Measurements from ENCODE around the gene TAS2R41.
"Not testable (repeated sequence)": the region's sequence is repeated elsewhere in the genome, so short reads cannot be mapped to it uniquely, and the experiment has no call there.

TAS2R41 gene

GRCh38 chr7:143458263-143458662 lies 19.4 kb upstream of the TAS2R41 start:
- no peak for DNase-seq

- no peak for DNase-seq
Measured at GRCh38 chr7:143458681-143459080, 19.0 kb upstream of the TAS2R41 start.

- DNase-seq, result no peak
Measured at GRCh38 chr7:143459359-143459758, 18.3 kb upstream of the TAS2R41 start.

- DNase-seq, result no peak
Measured at GRCh38 chr7:143460271-143460979, 17.2 kb upstream of the TAS2R41 start.

GRCh38 chr7:143462045-143462444 lies 15.6 kb upstream of the TAS2R41 start:
- no peak for DNase-seq

GRCh38 chr7:143463556-143463955 lies 14.1 kb upstream of the TAS2R41 start:
- no peak for DNase-seq

- no peak for DNase-seq
Measured at GRCh38 chr7:143463957-143464356, 13.7 kb upstream of the TAS2R41 start.

- no peak for DNase-seq
Measured at GRCh38 chr7:143467724-143468123, 9.9 kb upstream of the TAS2R41 start.

- DNase-seq, result not testable (repeated sequence)
Measured at GRCh38 chr7:143472071-143472689, 5.5 kb upstream of the TAS2R41 start.

GRCh38 chr7:143479055-143479766 lies 1.5 kb downstream of the TAS2R41 start:
- DNase-seq, result no peak

GRCh38 chr7:143480501-143480900 lies 2.8 kb downstream of the TAS2R41 start:
- no peak for DNase-seq

- DNase-seq, result no peak
Measured at GRCh38 chr7:143484119-143484518, 6.4 kb downstream of the TAS2R41 start.

- no peak for DNase-seq
Measured at GRCh38 chr7:143485094-143485493, 7.4 kb downstream of the TAS2R41 start.

GRCh38 chr7:143485500-143485899 lies 7.8 kb downstream of the TAS2R41 start:
- DNase-seq, result no peak

- DNase-seq, result not testable (repeated sequence)
Measured at GRCh38 chr7:143486266-143486665, 8.6 kb downstream of the TAS2R41 start.

GRCh38 chr7:143487061-143487460 lies 9.4 kb downstream of the TAS2R41 start:
- DNase-seq, result no peak

GRCh38 chr7:143487566-143487965 lies 9.9 kb downstream of the TAS2R41 start:
- no peak for DNase-seq

GRCh38 chr7:143490717-143491306 lies 13.1 kb downstream of the TAS2R41 start:
- no peak for DNase-seq

GRCh38 chr7:143492043-143492471 lies 14.4 kb downstream of the TAS2R41 start:
- no peak for DNase-seq

- DNase-seq, result no peak
Measured at GRCh38 chr7:143492799-143493739, 15.4 kb downstream of the TAS2R41 start.

GRCh38 chr7:143493751-143494150 lies 16.1 kb downstream of the TAS2R41 start:
- DNase-seq, result no peak

- no peak for DNase-seq
Measured at GRCh38 chr7:143494622-143495021, 16.9 kb downstream of the TAS2R41 start.

All from 8988T (cell line).